Activated CD8-positive, alpha-beta T cell treated with anti-CD3 and anti-CD28 coated beads for 36 hours (primary cell): ENCODE measurements around the gene TRAPPC2L. TPM values are rescaled to one million over a fixed set of nuclear protein-coding genes. Genes with fewer than 3 reads are reported as not detected.

Experiments used
- ATAC-seq: fragments of 200-7000 bp; cut with Tn5 transposase; one replicate; pipeline ENCODE4 v1.10.0; 2021; ENCODE audit warnings: mild to moderate bottlenecking, moderate library complexity
- CTCF ChIA-PET: fragments of 350-600 bp; sonication (Branson Sonifier 250); formaldehyde crosslinking; loops from one replicate; lab custom pipeline; 2021; ENCODE audit warnings: antibody characterized with exemption; lab: Charles Lee
- POLR2A ChIA-PET: fragments of 350-600 bp; sonication (Branson Sonifier 250); formaldehyde crosslinking; loops from one replicate; lab custom pipeline; 2021; ENCODE audit warnings: antibody characterized with exemption; lab: Charles Lee
- DNase-seq: peaks from one replicate; pipeline ENCODE4 v3.0.0-alpha.2; 2020
- H3K27ac Mint-ChIP-seq: one replicate; pipeline ENCODE4 v1.8.0; 2021; ENCODE audit warnings: mild to moderate bottlenecking, mixed read lengths
- H3K27me3 Mint-ChIP-seq: one replicate; pipeline ENCODE4 v1.8.0; 2021; ENCODE audit warnings: mixed read lengths
- H3K36me3 Mint-ChIP-seq: one replicate; pipeline ENCODE4 v1.8.0; 2021; ENCODE audit warnings: low read depth, mixed read lengths
- H3K4me1 Mint-ChIP-seq: one replicate; pipeline ENCODE4 v1.8.0; 2021; ENCODE audit warnings: low read depth, mixed read lengths
- H3K4me3 Mint-ChIP-seq: one replicate; pipeline ENCODE4 v1.8.0; 2021; ENCODE audit warnings: mild to moderate bottlenecking, moderate library complexity, mixed read lengths
- H3K9me3 Mint-ChIP-seq: one replicate; pipeline ENCODE4 v1.8.0; 2021; ENCODE audit warnings: mixed read lengths
- intact Hi-C: fragments of 100-400 bp; cut with micrococcal nuclease; formaldehyde crosslinking; loops from one replicate; pipeline ENCODE4 v1.10.0; 2022
- total RNA-seq, 2 experiments: library from RNA; stranded (reverse); gene quantifications; one replicate each; pipeline ENCODE4 v1.2.3, GENCODE V29; 2021
- TF ChIP-seq, protein P1 (sequence below): fragments of 200-600 bp; IDR thresholded peaks from one replicate; pipeline ENCODE4 v1.8.0; 2022; ENCODE audit warnings: antibody characterized with exemption, mild to moderate bottlenecking

Gene TRAPPC2L
- total RNA-seq, 2 experiments from 2014 or later = 56.4 to 61.9 TPM

DNA sequence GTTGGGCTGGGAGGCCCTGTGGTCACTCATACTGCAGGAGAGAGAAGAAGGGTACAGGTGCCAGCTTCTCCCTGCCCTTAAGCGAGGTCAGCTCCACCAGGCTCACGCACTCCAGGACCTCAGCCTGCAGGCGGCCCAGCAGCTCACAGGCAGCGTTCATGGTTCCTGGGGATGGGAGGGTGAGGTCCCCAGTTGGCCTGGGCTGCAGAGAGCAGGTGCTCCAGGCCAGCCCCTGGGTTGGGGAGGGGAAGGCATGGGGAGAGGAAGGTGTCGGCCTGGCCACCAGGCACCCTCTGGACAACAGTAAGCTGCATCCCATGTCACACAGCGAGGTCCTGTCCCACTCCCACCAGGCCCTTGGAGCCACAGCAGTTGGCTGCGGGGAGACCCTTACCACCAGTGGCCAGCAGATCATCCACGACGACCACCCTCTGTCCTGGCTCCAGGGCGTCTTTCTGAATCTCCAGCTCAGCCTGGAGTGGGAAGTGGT is 47.2 kb upstream of the TRAPPC2L start:
- H3K4me1 Mint-ChIP-seq = peaks cover 14% of the 10 kb centered on the region
- peak overlapping the region; percentile 91 for H3K4me3 Mint-ChIP-seq
- POLR2A ChIA-PET = interaction anchor here (0.6 to 7.3 kb wide), 12 partner anchors 28 to 147 kb away, joined by 3 to 81 read pairs (median 4); partner anchors contain the start of genes GALNS, MVD, PIEZO1 and TRAPPC2L
- TF ChIP-seq, protein P1, sequence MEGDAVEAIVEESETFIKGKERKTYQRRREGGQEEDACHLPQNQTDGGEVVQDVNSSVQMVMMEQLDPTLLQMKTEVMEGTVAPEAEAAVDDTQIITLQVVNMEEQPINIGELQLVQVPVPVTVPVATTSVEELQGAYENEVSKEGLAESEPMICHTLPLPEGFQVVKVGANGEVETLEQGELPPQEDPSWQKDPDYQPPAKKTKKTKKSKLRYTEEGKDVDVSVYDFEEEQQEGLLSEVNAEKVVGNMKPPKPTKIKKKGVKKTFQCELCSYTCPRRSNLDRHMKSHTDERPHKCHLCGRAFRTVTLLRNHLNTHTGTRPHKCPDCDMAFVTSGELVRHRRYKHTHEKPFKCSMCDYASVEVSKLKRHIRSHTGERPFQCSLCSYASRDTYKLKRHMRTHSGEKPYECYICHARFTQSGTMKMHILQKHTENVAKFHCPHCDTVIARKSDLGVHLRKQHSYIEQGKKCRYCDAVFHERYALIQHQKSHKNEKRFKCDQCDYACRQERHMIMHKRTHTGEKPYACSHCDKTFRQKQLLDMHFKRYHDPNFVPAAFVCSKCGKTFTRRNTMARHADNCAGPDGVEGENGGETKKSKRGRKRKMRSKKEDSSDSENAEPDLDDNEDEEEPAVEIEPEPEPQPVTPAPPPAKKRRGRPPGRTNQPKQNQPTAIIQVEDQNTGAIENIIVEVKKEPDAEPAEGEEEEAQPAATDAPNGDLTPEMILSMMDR = no peak
- no peaks in the 10 kb centered on the region for H3K9me3 Mint-ChIP-seq
- ATAC-seq (no peak), DNase-seq (no peak)
- H3K27ac Mint-ChIP-seq = peak overlapping the region; percentile 95
- intact Hi-C loops = no loop called here
- CTCF ChIA-PET = interaction anchor here (1.5 to 3.5 kb wide), 5 partner anchors 10 to 407 kb away, joined by 3 to 21 read pairs (median 6); partner anchors contain the start of genes GALNS and TRAPPC2L
- peaks cover 52% of the 10 kb centered on the region for H3K36me3 Mint-ChIP-seq
- H3K27me3 Mint-ChIP-seq = no peaks in the 10 kb centered on the region

DNA sequence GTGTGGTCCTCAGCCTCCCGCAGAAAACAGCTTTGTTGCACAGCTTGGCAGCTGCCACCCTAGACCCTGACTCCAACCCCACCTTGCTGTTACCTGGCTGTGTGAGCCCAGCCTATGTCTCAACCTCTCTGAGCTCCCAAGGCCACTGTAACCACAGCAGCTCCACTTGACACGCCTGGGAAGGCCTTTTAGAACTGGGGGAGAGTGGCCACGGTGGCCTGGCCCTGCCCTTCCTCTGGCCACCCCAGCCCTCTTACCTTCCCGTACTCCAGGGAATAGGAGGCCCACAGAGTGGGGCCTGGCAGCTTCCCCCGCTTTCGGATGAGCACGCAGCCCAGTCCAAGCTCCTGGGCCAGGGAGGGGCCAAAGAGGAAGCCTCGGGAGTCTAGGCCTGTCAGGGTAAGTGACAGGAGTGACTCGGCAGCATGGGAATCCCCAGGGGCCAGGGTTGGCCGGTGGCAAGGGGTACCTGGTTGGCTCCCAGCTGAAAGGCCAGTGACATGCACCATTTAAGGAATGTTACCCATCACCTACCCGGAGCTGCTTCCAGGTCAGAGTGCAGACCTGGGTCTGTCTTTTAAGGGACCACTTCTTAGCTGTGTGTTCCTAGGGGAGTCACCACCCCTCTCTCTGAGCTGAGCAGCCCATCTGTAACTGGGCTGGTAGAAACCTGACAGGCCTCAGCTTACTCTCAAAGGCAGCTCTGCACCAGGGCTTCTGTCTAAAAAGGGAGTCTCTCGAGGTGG is 46.6 kb upstream of the TRAPPC2L start:
- ChIA-PET POLR2A (interaction anchor here (0.5 to 7.3 kb wide), 18 partner anchors 14 to 430 kb away, joined by 3 to 81 read pairs (median 4); partner anchors contain the start of genes CDH15, GALNS, MVD and PIEZO1), CTCF (interaction anchor here (0.9 to 3.5 kb wide), 6 partner anchors 10 to 406 kb away, joined by 3 to 21 read pairs (median 7); partner anchors contain the start of genes GALNS and TRAPPC2L)
- peak; percentile 8 for ATAC-seq
- peak; percentile 66 for DNase-seq
- Mint-ChIP-seq H3K27me3 (no peaks in the 10 kb centered on the region), H3K27ac (peak overlapping the region; percentile 95), H3K4me3 (peak overlapping the region; percentile 91), H3K4me1 (peaks cover 14% of the 10 kb centered on the region), H3K36me3 (peaks cover 47% of the 10 kb centered on the region), H3K9me3 (no peaks in the 10 kb centered on the region)
- intact Hi-C loops = no loop called here
- TF ChIP-seq, protein P1 = no peak

DNA sequence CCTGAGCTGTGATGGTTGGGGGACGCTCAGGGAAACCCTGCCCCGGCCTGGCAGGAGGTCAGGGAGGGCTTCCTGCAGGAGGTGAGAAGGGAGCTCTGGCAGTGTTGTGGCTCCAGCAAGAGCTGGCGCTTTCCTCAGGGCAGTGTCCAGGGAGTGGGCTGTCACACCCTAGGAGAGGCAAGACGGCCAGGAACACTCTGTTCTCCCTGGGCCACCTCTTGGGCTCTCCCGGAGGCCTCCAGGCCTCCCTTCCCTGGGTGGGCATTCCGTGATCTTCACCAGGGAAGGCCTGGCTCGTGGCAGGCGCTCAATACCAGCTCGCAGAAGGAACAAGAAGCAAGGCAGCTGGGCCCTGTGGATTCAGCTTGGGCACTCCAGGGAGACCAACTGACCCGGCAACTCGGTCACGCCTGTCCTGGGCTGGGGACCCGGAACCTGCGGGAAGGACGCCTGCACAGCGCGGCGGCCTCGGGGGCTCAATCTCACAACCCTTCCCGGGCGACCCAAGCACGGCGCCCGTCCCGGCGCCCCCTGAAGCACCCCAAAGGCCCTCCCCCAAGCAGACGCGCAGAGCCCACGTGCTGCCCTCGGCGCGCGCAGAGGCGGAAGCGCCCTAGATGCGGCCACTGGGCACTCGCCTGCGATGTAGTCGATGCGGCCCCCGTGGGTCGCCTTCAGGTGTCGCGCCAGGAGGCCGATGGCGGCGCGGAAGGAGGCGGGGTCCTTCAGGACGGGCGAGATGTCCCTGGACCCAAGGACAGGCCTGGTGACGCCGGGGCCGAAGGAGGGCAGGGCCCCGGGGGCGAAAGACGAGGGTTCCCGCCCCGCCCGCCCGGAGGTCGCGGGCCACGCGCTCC is 45.8 kb upstream of the TRAPPC2L start:
- TF ChIP-seq, protein P1 = no peak
- DNase-seq = peak; percentile 77
- H3K4me1 Mint-ChIP-seq = peaks cover 14% of the 10 kb centered on the region
- peak overlapping the region; percentile 95 for H3K27ac Mint-ChIP-seq
- H3K4me3 Mint-ChIP-seq = peak overlapping the region; percentile 91
- ChIA-PET CTCF (interaction anchor here (0.9 to 6.1 kb wide), 8 partner anchors 11 to 405 kb away, joined by 3 to 66 read pairs (median 6); partner anchors contain the start of genes CDH15, GALNS and TRAPPC2L), POLR2A (interaction anchor here (0.6 to 7.3 kb wide), 17 partner anchors 8 to 433 kb away, joined by 3 to 81 read pairs (median 4); partner anchors contain the start of genes CDH15, CDT1, GALNS and PIEZO1)
- ATAC-seq = peak; percentile 57
- no peaks in the 10 kb centered on the region for H3K9me3 Mint-ChIP-seq
- no peaks in the 10 kb centered on the region for H3K27me3 Mint-ChIP-seq
- intact Hi-C loops = no loop called here
- H3K36me3 Mint-ChIP-seq = peaks cover 43% of the 10 kb centered on the region

DNA sequence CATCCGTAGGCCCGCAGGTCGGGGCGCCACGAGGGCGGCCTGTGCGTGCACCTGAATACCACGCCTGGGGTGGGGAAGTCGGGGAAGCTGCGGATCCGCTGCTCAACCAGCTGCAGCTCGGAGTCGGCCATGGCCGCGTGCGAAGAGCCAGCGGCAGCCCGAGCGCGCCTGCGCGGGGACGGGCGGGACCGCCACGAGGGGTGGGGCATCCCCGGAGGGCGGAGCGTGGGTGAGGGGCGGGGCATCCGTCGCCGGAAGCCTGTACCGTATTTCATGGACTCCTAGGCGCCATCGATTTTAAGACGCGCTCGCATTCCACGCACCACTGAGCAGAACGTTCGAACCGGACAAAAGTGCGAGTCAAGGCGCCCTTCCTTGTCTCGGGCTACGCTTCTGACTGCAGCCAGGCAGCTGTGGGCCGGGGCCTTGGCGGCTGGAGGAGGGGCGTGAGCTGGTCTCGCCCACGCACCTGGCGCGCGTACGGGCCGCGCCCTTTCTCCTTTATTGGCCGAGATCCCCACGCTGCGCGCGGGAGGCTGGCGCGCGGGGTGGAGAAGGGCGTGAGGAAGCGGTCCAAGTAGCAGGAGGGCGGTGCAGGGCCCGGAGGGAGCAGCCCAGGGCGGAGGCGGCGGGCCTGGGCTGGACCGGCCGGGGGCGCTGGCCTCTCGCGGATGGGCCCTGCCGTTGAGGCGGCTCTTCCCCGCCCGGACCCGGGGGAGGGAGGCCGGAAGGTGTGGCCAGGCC is 45.0 kb upstream of the TRAPPC2L start, which contains the start of gene APRT:
APRT (minus strand) TSS at position 160 of the 744 bp plus-strand sequence; CDS start at position 131, 29 bp downstream.
- Mint-ChIP-seq H3K27ac (peak within 1 kb of the TSS; percentile 98), H3K9me3 (no peaks in the 10 kb centered on the region), H3K27me3 (no peaks in the 10 kb centered on the region), H3K4me3 (peak within 1 kb of the TSS; percentile 91), H3K4me1 (peaks cover 14% of the 10 kb centered on the region), H3K36me3 (peaks cover 37% of the 10 kb centered on the region)
- TF ChIP-seq, protein P1 = no peak
- CTCF ChIA-PET = interaction anchor here (0.8 to 6.1 kb wide), 10 partner anchors 12 to 406 kb away, joined by 3 to 66 read pairs (median 4); partner anchors contain the start of genes CDH15, GALNS, TRAPPC2L and ZNF778
- peak; percentile 86 for ATAC-seq
- intact Hi-C loops = no loop called here
- peak; percentile 95 for DNase-seq
- POLR2A ChIA-PET = interaction anchor here (0.6 to 7.3 kb wide), 15 partner anchors 8 to 432 kb away, joined by 3 to 81 read pairs (median 3); partner anchors contain the start of genes CDT1, GALNS, PIEZO1 and TRAPPC2L
